ENCODE measurements around the gene SRP14.

DNA sequence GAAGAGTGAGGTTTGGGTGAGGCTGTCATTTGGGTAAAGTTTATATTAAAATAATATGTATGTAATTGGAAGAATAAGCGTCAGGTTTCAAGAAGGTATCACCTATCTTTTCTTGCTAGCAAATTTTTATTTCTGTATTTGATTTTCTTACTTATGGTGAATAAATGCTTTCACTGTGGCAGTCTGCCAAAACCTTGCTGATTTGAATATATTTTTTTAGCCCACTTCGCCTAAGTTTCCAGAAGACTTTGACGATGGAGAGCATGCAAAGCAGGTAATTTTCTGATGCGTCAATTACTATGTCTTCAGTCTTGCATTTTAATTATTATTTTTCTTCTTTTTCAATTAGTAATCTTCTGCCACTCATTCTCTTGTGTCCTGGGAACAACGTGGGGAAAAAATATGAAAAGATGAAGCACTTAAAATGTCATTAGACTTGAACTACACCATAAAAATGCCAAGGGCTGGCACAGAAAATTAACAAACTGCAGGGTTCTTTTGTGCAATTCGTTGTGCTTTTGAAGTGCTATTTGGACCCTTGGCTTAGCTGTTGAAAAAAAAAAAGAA is 40.4 kb downstream of the SRP14 start:
- TF ChIP-seq POLR2A (IDR thresholded peaks at IDR 0.05): no peak
- TF ChIP-seq, protein P1, sequence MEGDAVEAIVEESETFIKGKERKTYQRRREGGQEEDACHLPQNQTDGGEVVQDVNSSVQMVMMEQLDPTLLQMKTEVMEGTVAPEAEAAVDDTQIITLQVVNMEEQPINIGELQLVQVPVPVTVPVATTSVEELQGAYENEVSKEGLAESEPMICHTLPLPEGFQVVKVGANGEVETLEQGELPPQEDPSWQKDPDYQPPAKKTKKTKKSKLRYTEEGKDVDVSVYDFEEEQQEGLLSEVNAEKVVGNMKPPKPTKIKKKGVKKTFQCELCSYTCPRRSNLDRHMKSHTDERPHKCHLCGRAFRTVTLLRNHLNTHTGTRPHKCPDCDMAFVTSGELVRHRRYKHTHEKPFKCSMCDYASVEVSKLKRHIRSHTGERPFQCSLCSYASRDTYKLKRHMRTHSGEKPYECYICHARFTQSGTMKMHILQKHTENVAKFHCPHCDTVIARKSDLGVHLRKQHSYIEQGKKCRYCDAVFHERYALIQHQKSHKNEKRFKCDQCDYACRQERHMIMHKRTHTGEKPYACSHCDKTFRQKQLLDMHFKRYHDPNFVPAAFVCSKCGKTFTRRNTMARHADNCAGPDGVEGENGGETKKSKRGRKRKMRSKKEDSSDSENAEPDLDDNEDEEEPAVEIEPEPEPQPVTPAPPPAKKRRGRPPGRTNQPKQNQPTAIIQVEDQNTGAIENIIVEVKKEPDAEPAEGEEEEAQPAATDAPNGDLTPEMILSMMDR (IDR thresholded peaks at IDR 0.05): no peak

Measured in heart left ventricle (tissue), 13 donors.